ENCODE measurements around the gene TSC22D1.

GRCh38 chr13:44573071-44573470 is 3.1 kb downstream of the TSC22D1 start:
- TF ChIP-seq CTCF (conservative IDR thresholded peaks at IDR 0.05; ENCODE audit: low read length), result no peak
- TF ChIP-seq EZH2phosphoT487 (IDR thresholded peaks at IDR 0.05; ENCODE audit: borderline replicate concordance, low read depth, low read length), result no peak
